Karpas-422 (cell line): ENCODE measurements around the gene SYT2. TPM values are rescaled to one million over a fixed set of nuclear protein-coding genes. Genes with fewer than 3 reads are reported as not detected.
"Not testable (repeated sequence)": the region's sequence is repeated elsewhere in the genome, so short reads cannot be mapped to it uniquely, and the experiment has no call there.

Experiments
- DNase-seq: peaks from one replicate; pipeline ENCODE4 v3.0.0-alpha.2; 2015
- H2AFZ ChIP-seq: fragments of 200-600 bp; sonication (generic); 2 replicates; pipeline ENCODE4 v1.6.1; 2014; ENCODE audit warnings: antibody characterized with exemption, low read length, mixed read lengths
- H3K27ac ChIP-seq: fragments of 200-600 bp; sonication (generic); 2 replicates; pipeline ENCODE4 v1.5.1; 2014; ENCODE audit warnings: mild to moderate bottlenecking, low read length, moderate library complexity
- H3K27me3 ChIP-seq: fragments of 200-600 bp; sonication (generic); 2 replicates; pipeline ENCODE4 v1.6.1; 2014; ENCODE audit warnings: low read length, mixed read lengths
- H3K36me3 ChIP-seq: fragments of 200-600 bp; sonication (generic); 2 replicates; pipeline ENCODE4 v1.6.1; 2014; ENCODE audit warnings: low read length, mixed read lengths; ENCODE audit not compliant: insufficient read depth
- H3K4me1 ChIP-seq: fragments of 200-600 bp; sonication (generic); 2 replicates; pipeline ENCODE4 v1.6.1; 2014; ENCODE audit warnings: mild to moderate bottlenecking, low read length, mixed read lengths
- H3K4me2 ChIP-seq: fragments of 200-600 bp; sonication (generic); 2 replicates; pipeline ENCODE4 v1.6.1; 2014; ENCODE audit warnings: low read length, low read depth, mild to moderate bottlenecking; ENCODE audit not compliant: poor library complexity, severe bottlenecking
- H3K4me3 ChIP-seq: fragments of 200-600 bp; sonication (generic); 2 replicates; pipeline ENCODE4 v1.5.1; 2014; ENCODE audit warnings: mild to moderate bottlenecking, antibody characterized with exemption, low read length, mixed read lengths
- H3K79me2 ChIP-seq: fragments of 200-600 bp; sonication (generic); 2 replicates; pipeline ENCODE4 v1.6.1; 2014; ENCODE audit warnings: mild to moderate bottlenecking, low read length, mixed read lengths
- H3K9ac ChIP-seq: fragments of 200-600 bp; sonication (generic); 2 replicates; pipeline ENCODE4 v1.6.0; 2014; ENCODE audit warnings: low read length
- H3K9me2 ChIP-seq: fragments of 200-600 bp; sonication (generic), shearing (Covaris generic); replicated peaks from 2 replicates; pipeline ENCODE4 v1.6.0; 2014; ENCODE audit warnings: mild to moderate bottlenecking, low read length, moderate library complexity; ENCODE audit not compliant: insufficient read depth
- H3K9me3 ChIP-seq: fragments of 300-700, 200-600 bp; sonication (generic); 2 replicates; pipeline ENCODE4 v1.6.1; 2014; ENCODE audit warnings: low read length, mixed read lengths
- H4K20me1 ChIP-seq: fragments of 200-600 bp; sonication (generic); 2 replicates; pipeline ENCODE4 v1.6.1; 2014; ENCODE audit warnings: mild to moderate bottlenecking, antibody characterized with exemption, low read length, low read depth; ENCODE audit not compliant: insufficient read depth
- total RNA-seq: library from RNA; depleted of rRNA; stranded (reverse); fragments of >200 nt; shearing (Covaris generic); gene quantifications from 2 replicates; pipeline ENCODE4 v1.2.3, GENCODE V29; 2014; ENCODE audit warnings: low replicate concordance; rRNA removed

Gene SYT2
- total RNA-seq, 1 experiment from 2014 or later = not detected

- not testable (repeated sequence) for H3K36me3 ChIP-seq, H4K20me1 ChIP-seq, H3K9me2 ChIP-seq, H2AFZ ChIP-seq, H3K27ac ChIP-seq, H3K9me3 ChIP-seq, H3K4me2 ChIP-seq, H3K9ac ChIP-seq, H3K79me2 ChIP-seq, H3K4me1 ChIP-seq, H3K4me3 ChIP-seq, DNase-seq, H3K27me3 ChIP-seq
Measured at GRCh38 chr1:202545647-202546303, 164.5 kb downstream of the SYT2 start.

GRCh38 chr1:202544766-202545449 is 165.3 kb downstream of the SYT2 start:
- not testable (repeated sequence) for H3K9me3 ChIP-seq, H3K9ac ChIP-seq, H3K36me3 ChIP-seq, H3K27me3 ChIP-seq, H3K9me2 ChIP-seq, H2AFZ ChIP-seq, H3K79me2 ChIP-seq, H3K4me3 ChIP-seq, H3K4me2 ChIP-seq, H3K27ac ChIP-seq, DNase-seq, H4K20me1 ChIP-seq
- peaks cover 11% of the 10 kb centered on the region for H3K4me1 ChIP-seq

GRCh38 chr1:202543537-202543936 is 166.7 kb downstream of the SYT2 start:
- H2AFZ ChIP-seq, H3K79me2 ChIP-seq, H3K27ac ChIP-seq, H3K9me2 ChIP-seq, H3K4me2 ChIP-seq, DNase-seq, H3K27me3 ChIP-seq, H4K20me1 ChIP-seq, H3K4me3 ChIP-seq, H3K9ac ChIP-seq, H3K9me3 ChIP-seq, H3K36me3 ChIP-seq: not testable (repeated sequence)
- H3K4me1 ChIP-seq = peaks cover 11% of the 10 kb centered on the region

GRCh38 chr1:202542415-202542814 is 167.8 kb downstream of the SYT2 start:
- not testable (repeated sequence) for H3K36me3 ChIP-seq, H3K27me3 ChIP-seq, H3K9me3 ChIP-seq, H3K4me2 ChIP-seq, H3K9me2 ChIP-seq, H3K27ac ChIP-seq, H4K20me1 ChIP-seq, H2AFZ ChIP-seq, H3K9ac ChIP-seq, H3K79me2 ChIP-seq, H3K4me3 ChIP-seq, DNase-seq
- peaks cover 11% of the 10 kb centered on the region for H3K4me1 ChIP-seq

GRCh38 chr1:202540858-202541257 is 169.4 kb downstream of the SYT2 start:
- peak; percentile 43 for DNase-seq
- not testable (repeated sequence) for H3K36me3 ChIP-seq, H3K9me3 ChIP-seq, H3K27me3 ChIP-seq, H3K9me2 ChIP-seq, H3K79me2 ChIP-seq, H2AFZ ChIP-seq, H3K27ac ChIP-seq, H3K9ac ChIP-seq, H3K4me2 ChIP-seq, H3K4me3 ChIP-seq, H4K20me1 ChIP-seq
- peaks cover 11% of the 10 kb centered on the region for H3K4me1 ChIP-seq

Other genes starting within 250 kb of the SYT2 start
- not detected in 2 replicates for gene KDM5B, start 98.0 kb upstream of the SYT2 start, total RNA-seq
- gene PCAT6, start 100.5 kb upstream of the SYT2 start, total RNA-seq = not detected in 2 replicates
- 7.5 and 7.8 TPM in 2 replicates for gene RABIF, start 178.7 kb upstream of the SYT2 start, total RNA-seq
- 52.4 and 55.8 TPM in 2 replicates for gene KLHL12, start 216.8 kb upstream of the SYT2 start, total RNA-seq
- 88.2 and 123 TPM in 2 replicates for gene ADIPOR1, start 247.9 kb upstream of the SYT2 start, total RNA-seq